Breast epithelium (tissue), 4 donors: ENCODE data around the gene NOSIP. TPM values are rescaled to one million over a fixed set of nuclear protein-coding genes. Genes with fewer than 3 reads are reported as not detected.
A peak's percentile ranks its signal among the peaks of the same experiment; 100 is the strongest.

ENCODE experiments used
- DNase-seq, 2 donors: peaks; one replicate each; pipeline ENCODE4 v3.0.0-alpha.2; 2019; ENCODE audit warnings: low spot score in 2 of 2
- H3K27ac ChIP-seq, 2 donors: fragments of 200-600 bp; sonication (generic) in 1 of 2; one replicate each; pipeline ENCODE4 v1.5.1; 2016 to 2019; ENCODE audit warnings: mild to moderate bottlenecking in 1 of 2
- H3K27me3 ChIP-seq, 2 donors: fragments of 200-600 bp; sonication (generic) in 1 of 2; one replicate each; pipeline versions ENCODE4 v1.5.1 to v1.6.0; 2017 to 2019; ENCODE audit warnings: control low read depth in 1 of 2, mild to moderate bottlenecking in 1 of 2
- H3K36me3 ChIP-seq: fragments of 200-600 bp; one replicate; pipeline ENCODE4 v1.5.1; 2019
- H3K4me1 ChIP-seq, 2 donors: fragments of 200-600 bp; sonication (generic); one replicate each; pipeline ENCODE4 v1.5.1; 2016 to 2019; ENCODE audit warnings: control low read depth in 1 of 2
- H3K4me3 ChIP-seq, 3 donors: fragments of 200-600 bp; sonication (generic); 1 replicate in 2 of 3; 2 replicates in 1 of 3; pipeline ENCODE4 v1.5.1; 2016 to 2019; ENCODE audit warnings: mild to moderate bottlenecking in 3 of 3, moderate library complexity in 2 of 3
- H3K9me3 ChIP-seq, 2 donors: fragments of 200-600 bp; sonication (generic) in 1 of 2; one replicate each; pipeline ENCODE4 v1.5.1; 2016 to 2019; ENCODE audit warnings: control low read depth in 1 of 2
- CTCF ChIP-seq, 3 donors: fragments of 450-650 bp; IDR thresholded peaks; one replicate each; pipeline ENCODE4 v1.5.1; 2016 to 2017; ENCODE audit warnings: antibody characterized with exemption in 3 of 3, mild to moderate bottlenecking in 3 of 3, moderate library complexity in 3 of 3
- POLR2A ChIP-seq: fragments of 450-650 bp; IDR thresholded peaks from one replicate; pipeline ENCODE4 v1.6.1; 2016; ENCODE audit warnings: antibody characterized with exemption, mild to moderate bottlenecking, moderate library complexity
- POLR2AphosphoS5 ChIP-seq, 3 donors: sonication (generic); formaldehyde crosslinking; IDR thresholded peaks; one replicate each; pipeline ENCODE4 v1.6.1; 2017; ENCODE audit warnings: antibody characterized with exemption in 3 of 3
- intact Hi-C: fragments of 100-400 bp; cut with DNase I; formaldehyde crosslinking; loops from one replicate; pipeline ENCODE4 v1.15.1; 2023; ENCODE audit warnings: low total_unique reads
- total RNA-seq, 3 donors: library from RNA; depleted of rRNA; stranded (reverse); fragments of >200 nt; gene quantifications; one replicate each; pipeline ENCODE4 v1.1.0, GENCODE V29; 2016

NOSIP gene
- total RNA-seq, 3 donors from 2014 or later = 54.7 to 60.0 (median 57.4) TPM

- peak overlapping the region in 1 of 2 donors; percentile 60 for H3K27ac ChIP-seq
- no peaks in the 10 kb centered on the region for H3K9me3 ChIP-seq
- TF ChIP-seq CTCF (IDR thresholded peaks at IDR 0.05) = no peak
- TF ChIP-seq POLR2A = no peak
- no peak for TF ChIP-seq POLR2AphosphoS5 (IDR thresholded peaks at IDR 0.05)
- no peak overlapping the region for H3K4me3 ChIP-seq
- intact Hi-C loops = no loop called here
- no peaks in the 10 kb centered on the region for H3K27me3 ChIP-seq
- peaks cover 5% of the 10 kb centered on the region for H3K36me3 ChIP-seq
- H3K4me1 ChIP-seq = no peaks in the 10 kb centered on the region
- peak in 1 of 2 donors; percentile 31 for DNase-seq
These were observed 19.9 kb downstream of the NOSIP start for GRCh38 chr19:49560358-49560900.

GRCh38 chr19:49559928-49560327 is 20.4 kb downstream of the NOSIP start:
- TF ChIP-seq CTCF (IDR thresholded peaks at IDR 0.05) = no peak
- no peak for TF ChIP-seq POLR2AphosphoS5 (IDR thresholded peaks at IDR 0.05)
- no peak for TF ChIP-seq POLR2A
- no peak for DNase-seq
- no peaks in the 10 kb centered on the region for H3K27me3 ChIP-seq
- intact Hi-C loops = no loop called here
- no peaks in the 10 kb centered on the region for H3K4me1 ChIP-seq
- H3K4me3 ChIP-seq = no peak overlapping the region
- peak overlapping the region in 1 of 2 donors; percentile 60 for H3K27ac ChIP-seq
- H3K36me3 ChIP-seq = peaks cover 5% of the 10 kb centered on the region
- no peaks in the 10 kb centered on the region for H3K9me3 ChIP-seq

GRCh38 chr19:49559443-49559842 is 20.9 kb downstream of the NOSIP start:
- intact Hi-C loops = no loop called here
- H3K27me3 ChIP-seq = no peaks in the 10 kb centered on the region
- peak overlapping the region in 1 of 2 donors; percentile 60 for H3K27ac ChIP-seq
- no peaks in the 10 kb centered on the region for H3K4me1 ChIP-seq
- no peak for DNase-seq
- no peaks in the 10 kb centered on the region for H3K9me3 ChIP-seq
- no peak overlapping the region for H3K4me3 ChIP-seq
- TF ChIP-seq POLR2A = no peak
- H3K36me3 ChIP-seq = peaks cover 5% of the 10 kb centered on the region

- Histone ChIP-seq H3K27me3 (no peaks in the 10 kb centered on the region), H3K4me1 (no peaks in the 10 kb centered on the region), H3K27ac (no peak overlapping the region), H3K36me3 (peaks cover 5% of the 10 kb centered on the region), H3K4me3 (no peak overlapping the region), H3K9me3 (no peaks in the 10 kb centered on the region)
- intact Hi-C loops = no loop called here
- DNase-seq = no peak
- TF ChIP-seq POLR2A (no peak), CTCF (IDR thresholded peaks at IDR 0.05) (no peak), POLR2AphosphoS5 (IDR thresholded peaks at IDR 0.05) (no peak)
These were observed 21.8 kb downstream of the NOSIP start for GRCh38 chr19:49558591-49558990.

- TF ChIP-seq POLR2A = no peak
- Histone ChIP-seq H3K9me3 (no peaks in the 10 kb centered on the region), H3K27me3 (no peaks in the 10 kb centered on the region), H3K4me1 (no peaks in the 10 kb centered on the region), H3K27ac (no peak overlapping the region), H3K4me3 (no peak overlapping the region), H3K36me3 (peaks cover 5% of the 10 kb centered on the region)
- intact Hi-C loops = no loop called here
- no peak for DNase-seq
These were observed 22.6 kb downstream of the NOSIP start for GRCh38 chr19:49557641-49558325.
